ENCODE data around the gene MMEL1.
"Not testable (repeated sequence)": the region's sequence is repeated elsewhere in the genome, so short reads cannot be mapped to it uniquely, and the experiment has no call there.

Gene MMEL1

DNA sequence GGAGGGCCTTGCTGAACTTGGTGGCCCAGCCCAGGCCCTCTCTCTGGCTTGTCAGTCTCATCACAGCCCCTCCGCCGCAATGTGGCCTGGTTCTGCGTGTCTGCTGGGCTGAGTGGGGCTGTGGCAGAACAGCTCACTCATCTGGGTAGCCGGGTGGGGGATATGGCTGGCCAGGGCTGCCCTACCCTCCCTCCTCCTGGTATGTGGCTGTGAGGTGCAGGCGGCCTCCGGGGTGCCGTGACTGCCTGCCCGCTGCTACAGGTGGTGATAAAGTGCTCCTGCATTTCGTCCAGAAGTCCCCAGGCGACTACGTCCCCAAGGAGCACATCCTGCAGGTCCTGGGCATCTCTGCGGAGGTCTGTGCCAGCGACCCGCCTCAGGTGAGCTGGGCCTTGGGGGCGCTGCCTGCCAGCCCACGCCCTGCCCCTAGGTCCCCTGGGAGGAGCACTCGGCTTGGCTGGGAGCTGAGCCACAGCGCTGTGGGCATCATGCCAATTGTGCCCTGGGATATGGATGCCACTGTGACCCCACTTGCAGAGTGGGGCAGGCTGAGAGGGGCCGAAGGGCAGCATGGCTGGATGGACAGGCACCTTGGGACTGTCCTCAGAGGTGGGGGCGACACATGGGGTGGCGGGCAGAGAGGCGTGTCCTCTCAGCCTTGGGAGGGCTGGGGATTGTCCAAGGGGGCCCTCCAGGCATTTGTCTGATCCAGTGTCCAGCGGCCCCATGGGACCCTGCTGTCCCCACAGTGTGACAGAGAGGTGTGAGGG, 44.0 kb downstream of the MMEL1 start:
- FAIRE-seq = no peak

DNA sequence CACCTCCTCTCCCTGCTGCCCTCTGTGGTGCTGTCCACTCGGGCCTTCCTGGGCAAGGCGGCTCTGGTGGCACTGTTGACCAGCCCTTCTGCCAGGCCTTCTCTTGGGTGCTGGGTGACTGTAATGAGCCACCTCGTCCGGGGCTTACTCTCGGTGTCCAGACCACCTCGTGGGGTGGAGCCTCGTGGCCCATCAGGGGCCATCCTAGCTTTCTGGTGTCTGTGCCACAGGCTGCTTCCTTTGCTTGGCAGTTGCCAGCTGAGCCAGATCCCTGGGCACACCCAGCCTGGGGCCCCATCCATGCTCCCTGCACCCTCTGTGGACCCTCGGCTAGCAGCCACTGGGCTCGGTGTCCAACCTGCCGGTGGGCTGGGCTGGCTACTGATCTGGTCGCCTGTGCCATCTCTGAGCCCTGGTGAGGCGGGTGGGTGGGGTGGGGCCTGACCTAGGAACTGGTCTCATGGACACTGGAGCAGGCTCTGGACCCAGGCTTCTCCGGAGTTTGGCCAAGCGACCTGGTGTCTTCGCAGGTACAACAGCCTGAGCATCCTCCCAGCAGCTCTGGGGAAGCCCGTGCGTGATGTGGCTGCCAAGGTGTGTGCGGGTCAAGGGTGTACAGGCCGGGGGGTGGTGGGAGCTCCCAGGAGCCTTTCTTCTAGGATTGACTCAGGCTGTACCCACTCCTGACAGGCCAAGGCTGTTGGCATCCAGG, 44.8 kb downstream of the MMEL1 start:
- FAIRE-seq = no peak

DNA sequence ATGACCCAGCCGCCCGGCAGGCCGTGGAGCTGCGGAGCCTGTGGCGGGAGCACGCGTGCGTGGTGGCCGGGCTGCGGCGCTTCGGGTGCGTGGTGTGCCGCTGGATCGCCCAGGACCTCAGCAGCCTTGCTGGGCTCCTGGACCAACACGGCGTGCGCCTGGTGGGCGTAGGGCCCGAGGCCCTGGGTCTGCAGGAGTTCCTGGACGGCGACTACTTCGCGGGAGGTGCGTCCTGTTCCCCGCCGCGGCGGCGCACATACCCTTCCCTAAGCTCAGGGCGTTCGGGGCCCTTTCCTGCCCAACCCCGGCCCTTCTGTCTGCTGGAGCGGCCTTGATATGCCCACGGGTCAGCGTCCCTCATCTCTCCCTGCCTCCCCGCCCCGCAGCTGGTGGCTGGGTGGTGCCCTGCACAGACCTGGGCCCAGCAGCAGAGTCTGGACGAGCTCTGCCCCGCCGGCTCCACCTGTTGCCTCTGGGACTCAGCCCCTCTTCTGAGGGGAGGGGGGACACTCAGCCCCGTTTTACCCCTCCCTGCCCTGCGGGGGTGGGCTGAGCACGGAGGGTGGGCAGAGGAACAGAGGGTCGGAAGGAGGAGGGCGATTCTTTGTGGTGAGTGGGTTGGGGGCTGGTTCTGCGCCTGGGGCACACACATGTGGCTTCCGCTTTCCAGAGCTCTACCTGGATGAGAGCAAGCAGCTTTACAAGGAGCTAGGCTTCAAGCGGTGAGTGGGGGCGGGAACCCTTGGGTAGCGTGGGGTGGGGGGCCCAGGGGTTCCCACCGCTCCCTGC, 45.6 kb downstream of the MMEL1 start:
- FAIRE-seq = no peak

DNA sequence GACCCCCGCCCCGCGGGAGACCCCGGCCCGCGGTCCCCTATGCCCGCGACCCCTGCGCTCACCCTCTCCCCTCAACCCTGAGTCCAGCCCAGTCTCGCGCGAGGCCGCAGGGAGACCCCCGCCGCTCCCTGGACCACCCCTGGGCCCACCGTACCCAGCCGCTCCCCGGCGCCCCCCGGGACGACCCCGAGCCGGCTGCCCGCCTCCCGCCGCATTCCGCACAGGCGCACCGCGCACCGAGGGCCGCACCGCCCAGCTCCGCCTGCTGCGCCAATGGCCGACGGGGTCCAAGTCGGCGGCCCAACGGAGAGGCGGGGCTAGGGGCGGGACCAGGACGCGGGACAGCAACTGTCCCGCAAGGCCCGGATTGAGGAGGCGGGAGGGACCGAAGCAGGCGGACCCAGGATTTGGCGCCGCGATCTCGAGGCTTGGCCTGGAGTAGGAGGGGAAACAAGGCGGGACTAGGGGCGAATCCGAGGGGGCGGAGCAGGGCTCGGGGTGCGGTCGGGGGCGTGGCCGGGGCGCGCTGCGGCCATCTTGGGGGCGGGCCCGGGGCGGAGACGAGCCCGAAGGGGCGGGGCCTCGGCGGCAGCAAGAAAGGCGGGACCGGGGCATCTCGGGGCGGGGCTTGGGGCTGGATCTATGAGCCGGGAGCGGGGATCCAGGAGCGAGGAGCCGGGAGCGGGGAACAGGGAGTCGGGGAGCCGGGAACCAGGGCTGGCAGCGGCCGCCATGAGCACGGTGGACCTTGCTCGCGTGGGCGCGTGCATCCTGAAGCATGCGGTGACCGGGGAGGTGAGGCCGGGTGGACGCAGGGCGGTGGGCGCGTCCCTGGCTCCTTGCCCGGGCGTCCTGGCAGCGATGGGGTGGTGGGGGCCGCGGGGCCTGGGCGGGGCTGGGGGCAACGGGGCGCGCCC, 46.4 kb downstream of the MMEL1 start, which contains the start of gene PRXL2B:
TSS of gene PRXL2B (plus strand) at position 624 of the 917 bp plus-strand sequence. CDS start at position 733, 109 bp downstream.
- FAIRE-seq = no peak

DNA sequence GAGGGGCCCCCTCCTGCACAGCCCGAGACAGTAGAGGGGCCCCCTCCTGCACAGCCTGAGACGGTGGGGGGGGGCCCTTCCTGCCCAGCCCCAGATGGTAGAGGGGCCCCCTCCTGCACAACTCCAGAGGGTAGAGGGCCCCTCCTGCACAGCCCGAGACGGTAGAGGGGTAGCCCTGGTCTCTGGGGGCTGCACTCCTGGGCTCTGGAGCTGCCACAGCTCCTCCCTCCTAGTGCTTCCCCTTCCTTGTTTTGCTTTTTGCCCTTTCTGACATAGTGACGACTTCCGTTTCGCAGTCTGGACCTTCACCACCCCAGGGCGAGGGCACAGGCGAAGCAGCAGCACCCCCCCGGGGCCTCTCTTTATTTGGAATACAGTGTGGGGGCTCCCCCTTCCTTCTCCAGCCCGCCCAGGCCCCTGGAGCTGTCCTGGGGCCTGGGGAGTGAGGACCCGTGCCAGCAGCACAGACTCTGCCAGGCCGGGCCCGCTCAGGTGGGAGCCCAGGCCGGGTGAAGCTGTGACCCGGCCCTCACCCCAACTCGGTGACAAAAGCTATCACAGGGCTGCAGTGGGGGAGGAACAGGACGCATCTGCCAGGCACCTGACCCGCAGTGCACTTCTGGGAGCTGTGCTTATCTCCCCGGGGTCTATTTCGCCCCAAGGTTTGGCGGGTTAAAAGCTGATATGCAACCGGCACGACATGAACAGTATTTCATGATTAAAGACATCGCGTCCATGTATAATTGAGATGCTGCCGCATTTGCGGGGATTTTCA, 47.3 kb downstream of the MMEL1 start:
- FAIRE-seq = no peak

DNA sequence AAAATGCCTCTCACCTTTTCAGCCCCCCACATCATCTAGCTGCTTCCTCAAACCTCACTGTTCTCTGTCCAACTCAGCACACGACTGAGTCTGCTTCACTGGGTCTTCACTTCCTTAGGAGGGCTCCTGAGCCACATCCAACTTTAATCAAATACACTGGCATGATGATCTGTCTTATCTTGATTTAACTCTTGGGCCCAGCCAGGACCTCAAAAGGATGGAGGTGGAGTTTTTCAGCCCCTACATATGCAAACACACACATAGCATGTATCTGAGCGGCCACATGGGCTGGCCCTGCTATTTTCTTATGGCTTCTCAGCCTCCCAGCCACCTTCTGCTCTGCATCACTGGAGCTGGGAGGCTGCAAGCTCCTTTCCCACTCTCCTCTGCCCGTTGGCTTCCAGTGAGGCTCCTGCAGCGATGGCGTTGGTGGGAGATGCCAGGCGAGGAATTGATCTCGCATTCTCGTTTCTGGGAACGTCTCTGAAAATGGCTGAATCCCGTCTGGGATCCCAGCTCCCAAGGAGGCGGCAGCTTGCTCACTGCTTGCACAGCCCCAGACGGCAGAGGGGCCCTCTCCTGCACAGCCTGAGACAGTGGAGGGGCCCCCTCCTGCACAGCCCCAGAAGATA, 48.0 kb downstream of the MMEL1 start:
- no peak for FAIRE-seq

DNA sequence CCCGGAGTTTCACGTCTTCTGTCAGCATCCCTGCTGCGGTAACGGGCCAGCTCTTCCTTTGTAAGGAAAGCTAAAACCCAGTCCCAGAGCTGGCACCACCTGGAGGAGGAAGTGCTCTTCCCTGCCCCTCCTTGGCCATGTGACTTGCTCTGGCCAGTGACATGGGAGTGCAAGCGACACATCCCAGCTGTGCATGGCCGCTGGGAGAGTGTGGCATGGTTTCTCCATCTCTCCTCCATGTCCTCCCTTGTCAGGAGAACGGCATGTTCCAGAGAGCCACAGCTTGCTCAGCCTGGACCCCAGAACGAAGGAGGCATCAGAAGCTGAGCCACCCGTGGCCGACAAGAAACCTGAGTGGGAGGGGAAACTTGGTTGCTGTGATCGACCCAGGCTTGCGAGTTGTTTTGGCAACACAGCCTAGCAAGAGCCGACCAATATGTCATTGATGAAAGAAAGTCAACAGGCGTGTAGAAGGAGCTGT, 48.9 kb downstream of the MMEL1 start:
- FAIRE-seq = no peak

DNA sequence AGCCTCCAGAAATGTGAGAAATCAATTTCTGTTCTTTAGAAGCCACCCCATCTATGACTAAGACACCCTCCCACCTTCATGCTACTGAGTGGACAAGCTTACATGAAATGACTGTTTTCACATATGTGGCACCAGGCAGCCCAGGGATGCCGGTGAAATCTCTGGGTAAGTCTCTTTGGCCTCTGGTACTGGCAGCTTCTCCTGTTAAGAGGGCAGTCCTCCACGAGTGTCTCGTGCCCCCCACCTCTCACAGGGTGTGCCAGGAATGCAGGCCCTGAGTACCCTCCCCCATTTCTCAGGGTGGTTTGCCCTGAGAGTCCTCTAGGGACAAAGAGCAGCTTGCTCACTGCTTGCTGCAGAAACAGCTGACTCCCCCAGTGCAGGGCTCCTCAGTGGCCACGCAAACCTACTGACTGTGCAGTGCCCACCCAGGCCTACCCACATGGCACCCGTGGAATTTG, 49.5 kb downstream of the MMEL1 start:
- FAIRE-seq = no peak

DNA sequence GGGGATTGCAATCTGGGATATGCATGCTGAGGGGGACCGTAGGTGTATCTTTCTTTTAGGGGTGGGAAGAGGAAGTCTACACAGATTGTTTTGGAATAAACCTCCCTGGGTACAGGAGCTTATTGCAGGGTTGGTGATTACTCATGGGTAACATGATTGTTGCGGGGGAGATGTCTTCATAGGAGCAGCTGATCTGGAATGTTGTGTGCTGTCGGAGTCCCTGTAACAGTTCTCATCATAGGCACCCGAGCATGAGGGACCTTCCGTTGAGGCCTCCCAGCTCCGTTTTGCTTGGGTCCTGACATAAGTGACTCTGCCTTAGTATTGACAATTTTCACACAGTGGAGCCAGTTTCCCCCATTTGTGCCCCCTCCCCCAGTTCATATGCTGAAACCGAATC, 50.4 kb downstream of the MMEL1 start:
- no peak for FAIRE-seq

DNA sequence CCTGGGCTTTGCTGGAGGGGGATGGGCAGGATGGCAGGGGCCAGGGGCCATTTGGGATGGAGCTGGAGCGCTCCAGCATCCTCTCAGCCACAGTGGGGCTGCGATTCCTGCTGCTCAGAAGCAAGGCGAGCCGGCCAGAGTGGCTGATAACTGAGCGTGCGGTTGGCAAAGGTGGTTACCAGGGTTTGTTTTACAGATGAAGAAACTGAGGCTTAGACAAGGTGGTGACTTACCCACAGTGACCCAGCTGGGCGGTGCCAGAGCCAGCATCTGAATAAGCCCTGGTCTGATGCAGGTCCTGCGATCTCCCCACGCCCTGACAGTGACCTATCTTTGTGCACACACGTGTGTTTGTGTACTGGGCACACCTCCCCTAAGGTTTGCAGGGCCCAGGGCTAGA, 52.1 kb downstream of the MMEL1 start:
- FAIRE-seq = no peak

DNA sequence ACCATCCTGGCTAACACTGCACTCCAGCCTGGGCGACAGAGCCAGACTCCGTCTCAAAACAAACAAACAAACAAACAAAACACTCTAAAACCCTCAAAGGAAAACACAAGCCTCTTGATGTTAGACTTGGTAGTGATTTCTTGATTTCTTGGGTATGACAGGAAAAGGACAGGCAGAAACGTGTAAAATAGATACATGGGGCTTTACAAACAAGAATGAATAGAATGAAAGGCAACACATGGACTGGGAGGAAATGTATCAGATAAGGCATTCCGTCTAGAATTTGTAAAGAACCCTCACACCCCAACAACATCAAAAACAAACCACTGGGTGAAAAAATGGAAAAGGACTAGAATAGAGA, 54.1 kb downstream of the MMEL1 start:
- FAIRE-seq = no peak

DNA sequence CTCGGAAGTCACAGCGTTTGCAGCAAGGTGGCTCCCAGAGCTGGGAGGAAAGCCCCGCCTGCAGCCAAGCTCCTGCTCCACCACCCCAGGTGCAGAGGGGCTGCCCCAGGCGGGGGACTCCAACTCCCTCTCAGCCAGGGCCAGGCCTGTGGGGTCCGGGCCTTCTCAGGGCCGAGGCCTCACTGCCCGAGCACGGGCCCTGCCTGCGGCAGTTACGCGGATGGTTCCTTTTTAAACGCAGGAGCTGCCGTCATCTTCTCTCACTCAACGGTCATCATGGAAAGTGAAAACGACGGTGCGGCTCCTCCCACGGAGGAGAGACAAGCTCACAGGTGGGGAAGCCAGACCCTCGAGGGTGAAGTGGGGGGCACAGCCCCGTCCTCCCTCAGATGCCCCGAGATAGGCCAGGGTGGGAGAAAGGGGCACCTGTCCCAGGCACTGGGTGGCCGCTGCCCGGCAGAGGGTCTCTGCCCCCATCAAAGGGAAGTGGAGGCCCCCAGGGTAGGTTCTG, 55.2 kb downstream of the MMEL1 start:
- FAIRE-seq = not testable (repeated sequence)

DNA sequence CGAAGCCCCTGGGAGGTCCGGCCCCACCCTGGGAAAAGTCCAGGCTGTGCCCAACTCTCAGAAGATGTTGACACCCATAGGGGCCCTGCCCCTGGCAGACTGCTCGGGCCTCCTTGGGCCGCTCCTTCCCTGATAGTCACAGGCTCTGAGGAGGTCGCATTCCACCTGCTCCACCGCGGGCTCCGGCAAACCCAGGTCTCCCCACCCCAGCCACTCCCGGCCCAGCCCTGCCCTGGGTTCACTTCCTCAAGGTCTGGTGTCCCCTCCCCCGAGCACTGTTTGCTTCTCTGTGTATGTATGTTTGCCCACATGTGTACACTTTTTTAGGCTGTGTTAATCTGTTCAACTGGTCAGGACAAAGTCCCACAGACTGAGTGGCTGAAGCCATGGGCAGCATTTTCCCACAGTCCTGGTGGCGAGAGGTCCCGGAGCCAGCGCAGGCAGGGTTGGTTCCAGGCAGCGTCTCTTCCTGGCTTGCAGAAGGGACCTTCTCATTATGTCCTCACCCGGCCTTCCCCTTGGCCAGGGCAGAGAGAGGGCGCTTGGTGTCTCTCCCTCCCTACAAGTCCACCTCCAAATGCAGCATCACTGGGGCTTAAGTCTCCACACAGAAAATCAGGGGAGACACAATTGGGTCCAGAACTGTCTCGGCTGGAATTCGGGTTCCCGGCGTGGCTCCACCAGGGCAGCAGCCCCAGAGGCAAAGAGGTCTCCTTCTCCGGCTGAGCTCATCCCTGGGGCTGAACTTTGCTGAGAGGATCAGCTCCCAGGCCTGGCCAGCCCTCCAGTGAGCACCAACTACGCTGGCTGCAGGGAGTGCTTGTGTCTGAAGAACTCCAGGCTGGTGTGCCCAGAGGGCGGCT, 56.8 kb downstream of the MMEL1 start:
- FAIRE-seq = no peak

DNA sequence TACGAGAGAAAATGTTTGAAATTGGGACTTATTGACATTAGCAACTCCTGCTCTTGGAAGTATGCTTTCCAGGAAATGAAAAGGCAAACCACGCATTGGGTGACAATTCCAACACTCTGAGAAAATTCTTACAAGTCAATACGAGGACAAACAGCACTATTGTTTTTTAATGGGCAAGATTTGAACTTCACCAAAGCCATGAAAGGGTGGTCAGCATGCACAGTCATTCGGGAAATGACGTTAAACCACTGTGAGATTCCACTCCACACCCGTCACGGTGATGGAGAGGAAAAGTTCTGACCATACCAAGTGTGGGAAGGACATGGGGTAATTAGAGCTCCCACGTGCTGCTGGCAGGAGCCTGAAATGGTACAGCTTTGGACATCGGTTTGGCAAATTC, 58.5 kb downstream of the MMEL1 start:
- FAIRE-seq = no peak

DNA sequence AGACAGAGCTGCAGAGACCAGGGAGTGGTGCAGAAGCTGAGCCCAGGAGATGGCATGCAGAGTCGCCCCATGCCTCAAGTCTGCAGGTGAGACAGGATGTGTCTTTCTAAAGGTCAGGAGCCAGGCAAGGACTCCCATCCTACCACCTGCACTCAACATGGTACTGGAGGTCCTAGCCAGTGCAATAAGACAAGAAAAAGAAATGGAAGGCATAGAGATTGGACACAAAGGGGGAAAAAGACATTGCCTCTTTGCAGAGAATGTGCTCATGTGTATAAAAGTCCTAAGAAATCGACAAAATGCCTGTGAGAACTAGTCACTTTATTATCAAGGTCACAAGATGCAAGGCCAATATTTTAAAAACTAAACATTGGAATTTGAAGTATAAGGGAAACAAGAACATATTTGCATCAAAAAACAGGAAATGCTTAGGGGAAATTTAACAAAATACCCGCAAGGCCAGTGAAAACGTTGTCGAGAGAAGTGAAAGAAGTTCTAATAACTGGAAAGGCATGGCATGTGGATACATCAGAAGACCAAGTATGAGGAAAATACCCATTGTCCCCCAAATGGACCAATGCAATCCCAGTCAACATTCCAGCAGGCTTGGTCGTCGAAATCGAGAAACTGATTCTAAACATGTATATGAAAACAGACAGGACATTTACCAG, 59.4 kb downstream of the MMEL1 start:
- no peak for FAIRE-seq

DNA sequence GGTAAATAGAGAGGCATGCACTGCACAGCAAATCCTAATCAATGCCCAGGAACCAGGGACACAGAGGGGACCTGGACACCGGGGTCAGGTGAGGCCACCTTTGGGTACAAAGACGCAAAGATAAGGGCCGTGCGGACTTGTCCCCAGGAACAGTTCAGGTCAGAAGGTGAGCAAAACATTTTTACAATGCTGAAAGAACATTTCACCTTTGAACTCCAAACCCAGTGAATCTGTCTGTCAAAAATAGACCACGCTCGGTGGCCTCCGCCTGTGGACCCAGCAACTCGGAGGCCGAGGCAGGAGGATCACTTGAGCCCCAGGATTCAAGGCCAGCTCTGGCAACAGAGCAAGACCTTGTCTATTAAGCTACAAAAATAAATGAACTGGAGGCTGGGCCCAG, 61.5 kb downstream of the MMEL1 start:
- FAIRE-seq = no peak

DNA sequence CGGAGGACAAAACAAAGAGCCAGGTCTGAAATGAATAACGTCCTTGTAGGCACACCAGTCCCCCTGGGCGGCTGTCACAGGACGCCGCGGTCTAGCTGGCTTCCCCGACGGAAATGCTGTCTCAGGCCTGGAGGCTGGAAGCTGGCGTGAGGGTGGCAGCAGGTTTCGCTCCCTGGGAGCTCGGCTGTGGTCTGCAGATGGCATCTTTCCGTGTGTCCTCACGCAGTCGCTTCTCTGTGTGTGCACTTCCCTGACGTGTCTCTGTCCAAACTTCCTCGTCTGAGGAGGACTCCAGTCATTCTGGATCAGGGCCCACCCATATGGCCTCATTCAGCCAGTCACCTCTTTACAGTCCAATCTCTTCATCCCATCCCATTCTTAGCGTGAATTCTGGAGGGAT, 62.5 kb downstream of the MMEL1 start:
- no peak for FAIRE-seq

DNA sequence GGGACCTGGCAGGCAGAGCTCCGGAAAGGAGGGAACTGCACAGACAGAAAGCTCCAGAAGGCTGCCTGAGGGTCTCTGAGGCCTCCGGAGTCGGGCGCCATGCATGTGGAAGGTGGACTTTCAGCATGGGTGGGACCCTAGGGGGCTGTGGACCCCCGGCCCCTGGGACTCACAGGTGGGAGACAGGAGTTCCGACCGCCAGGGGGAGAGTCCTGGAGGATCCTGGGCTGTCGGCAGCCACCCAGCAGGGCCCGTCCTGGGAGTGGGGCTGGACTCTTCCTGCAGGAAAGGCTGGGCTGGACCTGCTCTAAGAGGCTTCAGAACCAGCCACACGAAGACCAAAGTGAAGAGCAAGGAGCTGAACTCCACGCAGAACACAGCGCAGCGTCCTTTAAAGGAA, 63.1 kb downstream of the MMEL1 start:
- not testable (repeated sequence) for FAIRE-seq

DNA sequence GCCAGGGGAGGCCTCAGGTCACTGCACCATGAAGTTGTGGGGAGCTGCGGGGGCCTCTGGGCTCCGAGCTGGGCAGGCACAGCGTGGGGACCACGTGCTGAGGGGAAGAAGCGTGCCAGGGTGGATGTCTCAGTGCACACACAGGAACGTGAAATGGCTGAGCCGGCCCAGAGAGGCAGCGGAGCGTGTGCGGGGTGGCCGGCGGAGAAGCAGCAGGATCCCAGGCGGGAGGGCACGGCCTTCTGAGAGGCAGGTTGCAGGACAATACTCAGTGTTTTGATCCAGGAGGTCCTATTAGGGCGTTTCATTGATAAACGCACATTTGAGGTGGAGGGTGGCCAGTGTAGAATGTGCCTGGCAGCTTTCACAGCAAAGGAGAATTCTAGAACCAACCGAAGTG, 63.8 kb downstream of the MMEL1 start:
- FAIRE-seq = no peak

Measured in islet of Langerhans (tissue), 1 donor.